Mesodermal cell (in vitro differentiated cells): Measurements from ENCODE around the gene TBC1D5.

Source experiments
- H3K27ac ChIP-seq: 2 replicates; pipeline ENCODE4 v1.7.0; 2013; ENCODE audit warnings: mild to moderate bottlenecking, low read depth, low read length, moderate library complexity; ENCODE audit not compliant: severe bottlenecking
- H3K36me3 ChIP-seq: 2 replicates; pipeline ENCODE4 v1.7.1; 2013; ENCODE audit warnings: mild to moderate bottlenecking, low read length, moderate library complexity; ENCODE audit not compliant: control insufficient read depth, insufficient read depth
- H3K4me1 ChIP-seq: one replicate; pipeline ENCODE4 v1.7.1; 2013; ENCODE audit warnings: mild to moderate bottlenecking, low read length; ENCODE audit not compliant: insufficient read depth, control insufficient read depth, poor library complexity, severe bottlenecking
- H3K4me3 ChIP-seq: 2 replicates; pipeline ENCODE4 v1.7.0; 2013; ENCODE audit warnings: low read length, control low read depth, mild to moderate bottlenecking; ENCODE audit not compliant: insufficient read depth, poor library complexity, severe bottlenecking; ENCODE audit errors: extremely low read depth
- H3K9me3 ChIP-seq: 2 replicates; pipeline ENCODE4 v1.7.1; 2013; ENCODE audit warnings: mild to moderate bottlenecking, low read length, moderate library complexity; ENCODE audit not compliant: control insufficient read depth
- WGBS, 2 experiments: methylation state at CpG; one replicate each; pipeline ENCODE4 v1.1.5; 2013; ENCODE audit warnings: missing lambda C conversion rate in 2 of 2; ENCODE audit not compliant: insufficient coverage in 2 of 2; 5-methylcytosine and 5-hydroxymethylcytosine counted together

The TBC1D5 gene

DNA sequence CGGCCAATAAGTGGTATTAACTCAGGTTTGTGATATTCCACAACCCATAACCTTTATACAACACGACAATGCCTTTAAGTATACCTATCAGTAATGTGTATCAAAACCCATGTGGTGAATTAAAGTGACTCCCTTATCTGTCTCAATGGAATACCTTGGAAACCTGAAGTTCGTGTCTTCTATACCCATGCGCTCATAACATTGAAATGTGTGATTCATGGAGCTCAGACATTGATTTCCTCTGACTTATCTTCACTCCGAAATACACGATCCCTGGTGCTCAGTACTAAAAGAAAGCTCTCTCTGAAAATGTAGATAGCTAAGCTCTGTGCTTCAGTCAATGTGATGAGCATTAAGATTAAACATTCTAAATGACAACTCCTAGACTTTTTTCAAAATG is 140.3 kb downstream of the TBC1D5 start:
- WGBS, 2 experiments = 94 to 100% methylated on average over 3 to 5 of the region's 6 CpGs
- Histone ChIP-seq H3K27ac (no peak overlapping the region), H3K9me3 (peaks cover 3% of the 10 kb centered on the region)

GRCh38 chr3:17592956-17593355 is 149.5 kb downstream of the TBC1D5 start:
- Histone ChIP-seq H3K36me3 (no peaks in the 10 kb centered on the region), H3K4me3 (no peak overlapping the region), H3K9me3 (peaks cover 12% of the 10 kb centered on the region), H3K27ac (no peak overlapping the region), H3K4me1 (no peaks in the 10 kb centered on the region)
- 93% methylated on average over 3 of the region's 5 CpGs; no CpG with 5 or more reads in 1 of the 2 experiments for WGBS, 2 experiments

More for the DNA sequence above, 140.3 kb downstream of the TBC1D5 start:
- no peaks in the 10 kb centered on the region for H3K36me3 ChIP-seq
- no peak overlapping the region for H3K4me3 ChIP-seq
- no peaks in the 10 kb centered on the region for H3K4me1 ChIP-seq

DNA sequence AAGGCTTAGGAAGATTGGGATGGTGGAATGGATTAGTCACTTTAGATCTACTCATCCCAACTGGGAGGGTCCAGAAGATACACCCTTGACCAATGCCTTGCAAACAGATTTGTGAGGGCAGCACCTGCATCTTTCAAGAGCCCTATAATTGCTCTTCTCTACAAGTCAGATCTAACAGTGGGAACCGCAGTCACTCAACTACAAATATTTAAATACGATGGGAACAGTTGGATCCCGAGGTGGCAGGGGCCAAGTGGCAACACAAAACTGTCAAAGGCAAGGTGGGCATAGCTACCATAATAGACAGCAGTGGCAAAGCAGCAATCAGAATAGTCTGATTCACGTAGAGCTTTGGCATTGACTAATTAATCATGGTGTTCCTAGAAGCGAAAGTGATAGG is 152.0 kb downstream of the TBC1D5 start:
- Histone ChIP-seq H3K36me3 (no peaks in the 10 kb centered on the region), H3K27ac (no peak overlapping the region), H3K9me3 (peaks cover 12% of the 10 kb centered on the region), H3K4me1 (no peaks in the 10 kb centered on the region), H3K4me3 (no peak overlapping the region)
- 96 to 100% methylated on average over 3 to 5 of the region's 5 CpGs for WGBS, 2 experiments

- Histone ChIP-seq H3K27ac (no peak overlapping the region), H3K4me3 (no peak overlapping the region), H3K9me3 (peaks cover 12% of the 10 kb centered on the region), H3K36me3 (no peaks in the 10 kb centered on the region), H3K4me1 (no peaks in the 10 kb centered on the region)
- no CpG with 5 or more reads among the region's 1 CpG for WGBS, 2 experiments
Measured at GRCh38 chr3:17589888-17590287, 152.5 kb downstream of the TBC1D5 start.

- Histone ChIP-seq H3K4me1 (no peaks in the 10 kb centered on the region), H3K4me3 (no peak overlapping the region), H3K9me3 (peaks cover 12% of the 10 kb centered on the region), H3K27ac (no peak overlapping the region), H3K36me3 (no peaks in the 10 kb centered on the region)
- no CpG with 5 or more reads among the region's 1 CpG for WGBS, 2 experiments
Measured at GRCh38 chr3:17588422-17588821, 154.0 kb downstream of the TBC1D5 start.

GRCh38 chr3:17585394-17586325 is 156.8 kb downstream of the TBC1D5 start:
- Histone ChIP-seq H3K4me3 (no peak overlapping the region), H3K27ac (peak overlapping the region; percentile 69), H3K4me1 (no peaks in the 10 kb centered on the region), H3K9me3 (peaks cover 11% of the 10 kb centered on the region), H3K36me3 (no peaks in the 10 kb centered on the region)
- no CpG with 5 or more reads among the region's 2 CpGs for WGBS, 2 experiments

DNA sequence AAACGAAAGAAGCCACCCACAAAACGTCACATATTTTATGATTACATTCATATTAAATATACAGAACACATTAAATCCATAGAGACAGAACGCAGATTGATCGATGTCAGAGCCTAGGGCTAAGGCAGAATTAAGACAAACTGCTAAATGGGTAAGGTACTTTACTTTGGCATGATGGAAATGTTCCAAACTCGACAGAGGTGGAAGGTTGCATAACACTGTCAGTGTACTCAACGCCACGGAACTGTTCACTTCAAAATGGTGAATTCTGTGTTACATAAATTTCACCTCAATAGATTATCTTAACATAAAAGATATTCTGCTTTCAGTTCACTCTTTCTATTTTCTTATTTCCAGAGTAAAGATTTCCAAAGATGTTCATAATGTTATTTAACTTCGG is 158.4 kb downstream of the TBC1D5 start:
- H3K9me3 ChIP-seq = no peaks in the 10 kb centered on the region
- no peaks in the 10 kb centered on the region for H3K4me1 ChIP-seq
- WGBS, 2 experiments = 90% methylated on average over 1 of the region's 8 CpGs; no CpG with 5 or more reads in 1 of the 2 experiments
- H3K27ac ChIP-seq = no peak overlapping the region
- no peak overlapping the region for H3K4me3 ChIP-seq
- H3K36me3 ChIP-seq = no peaks in the 10 kb centered on the region

- H3K36me3 ChIP-seq = no peaks in the 10 kb centered on the region
- H3K4me1 ChIP-seq = no peaks in the 10 kb centered on the region
- 92 to 95% methylated on average over 6 to 8 of the region's 8 CpGs for WGBS, 2 experiments
- H3K9me3 ChIP-seq = no peaks in the 10 kb centered on the region
- no peak overlapping the region for H3K4me3 ChIP-seq
- H3K27ac ChIP-seq = no peak overlapping the region
Measured at GRCh38 chr3:17583530-17583929, 158.9 kb downstream of the TBC1D5 start.

DNA sequence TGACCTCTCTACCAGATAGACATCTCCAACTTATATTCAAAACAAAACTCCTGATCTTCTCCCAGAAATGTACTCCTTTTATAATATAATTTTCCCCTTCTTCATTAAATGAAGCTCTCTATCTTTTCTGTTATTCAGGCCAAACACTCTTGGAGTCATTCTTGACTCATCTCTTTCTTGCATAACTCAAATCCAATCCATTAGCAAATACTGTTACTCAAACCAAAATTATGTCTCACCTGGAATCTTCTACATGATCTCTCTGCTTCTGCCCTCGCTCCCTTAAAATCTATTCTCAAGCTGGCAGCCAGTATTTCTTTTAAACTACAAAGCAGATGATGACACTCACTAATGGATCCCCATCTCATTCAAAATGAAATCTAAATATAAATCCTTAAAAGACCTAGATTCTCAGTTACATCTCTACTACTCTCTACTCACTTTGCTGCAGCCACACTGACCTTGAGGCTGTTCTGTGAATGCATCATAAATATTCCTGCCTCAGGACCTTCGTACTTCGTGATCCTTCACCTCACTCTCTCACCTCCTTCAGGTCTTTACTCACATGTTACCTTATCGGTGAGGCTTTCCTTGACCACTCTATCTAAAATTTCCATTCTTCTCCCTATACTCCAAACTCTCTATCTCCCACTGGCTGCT is 160.9 kb downstream of the TBC1D5 start:
- Histone ChIP-seq H3K4me3 (no peak overlapping the region), H3K9me3 (no peaks in the 10 kb centered on the region)
- 86 to 92% methylated on average over 4 of the region's 4 CpGs for WGBS, 2 experiments

DNA sequence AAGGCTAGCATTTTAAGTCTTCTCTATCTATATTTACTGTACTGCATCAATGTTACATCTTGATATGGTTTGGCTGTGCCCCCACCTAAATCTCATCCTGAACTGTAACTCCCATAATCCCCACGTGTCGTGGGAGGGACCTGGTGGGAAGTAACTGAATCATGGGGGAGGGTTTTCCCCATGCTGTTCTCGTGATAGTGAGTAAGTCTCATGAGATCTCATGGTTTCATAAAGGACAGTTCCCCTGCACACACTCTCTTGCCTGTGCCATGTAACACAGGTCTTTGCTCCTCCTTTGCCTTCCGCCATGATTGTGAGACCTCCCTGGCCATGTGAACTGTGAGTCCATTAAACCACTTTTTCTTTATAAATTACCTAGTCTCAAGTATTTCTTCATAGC is 161.5 kb downstream of the TBC1D5 start:
- no peak overlapping the region for H3K27ac ChIP-seq
- H3K4me3 ChIP-seq = no peak overlapping the region
- no peaks in the 10 kb centered on the region for H3K9me3 ChIP-seq
- no peaks in the 10 kb centered on the region for H3K4me1 ChIP-seq
- no peaks in the 10 kb centered on the region for H3K36me3 ChIP-seq
- 100% methylated on average over 1 to 2 of the region's 4 CpGs for WGBS, 2 experiments

More for the DNA sequence above, 160.9 kb downstream of the TBC1D5 start:
- Histone ChIP-seq H3K27ac (no peak overlapping the region), H3K4me1 (no peaks in the 10 kb centered on the region), H3K36me3 (no peaks in the 10 kb centered on the region)
